ENCODE data around the gene NEDD9.

The NEDD9 gene

GRCh38 chr6:11233673-11234573 is 1.5 kb upstream of the NEDD9 start:
- no peak for DNase-seq (ENCODE audit: low spot score)

DNA sequence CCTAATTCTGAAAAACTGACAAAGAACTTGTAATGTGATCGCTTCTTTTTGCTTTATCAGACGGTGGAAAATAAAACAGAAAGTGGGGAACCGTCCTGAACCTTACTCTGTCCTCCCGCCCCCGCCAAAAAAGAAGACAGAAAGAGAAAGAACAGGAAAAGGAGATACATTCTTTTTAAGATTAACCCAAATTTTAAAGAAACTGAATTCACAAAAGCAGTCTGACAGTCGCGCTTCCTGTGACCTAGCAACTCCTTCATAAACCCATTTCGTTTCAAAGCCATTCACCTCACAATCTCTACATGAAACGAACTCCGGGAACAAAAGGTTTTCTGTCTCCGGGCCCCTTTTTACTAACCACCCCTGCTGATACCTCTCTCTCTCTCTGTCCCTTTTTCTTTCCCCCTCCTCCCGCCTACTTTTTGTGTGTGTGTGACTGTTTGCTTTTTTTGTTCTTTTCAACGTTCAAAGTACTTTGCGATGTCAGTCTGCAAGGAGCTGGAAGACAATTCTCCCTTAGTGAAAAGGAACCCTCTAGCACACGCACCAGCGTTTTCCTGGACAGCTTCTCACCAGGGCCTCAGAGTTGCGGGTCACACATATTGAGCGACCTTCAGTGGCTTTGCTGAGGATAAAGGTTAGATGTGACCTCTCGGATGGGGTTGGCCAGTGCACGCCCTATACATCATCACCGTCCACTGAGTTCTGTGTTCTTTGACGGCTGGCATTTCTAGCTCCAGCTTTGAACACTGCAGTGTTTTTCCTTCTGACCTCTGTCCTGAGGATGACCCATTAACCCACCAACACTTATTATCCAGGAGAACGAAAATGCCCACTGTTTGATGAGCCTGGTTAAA is 530 bp upstream of the NEDD9 start:
- peak; percentile 22 for DNase-seq (ENCODE audit: low spot score)

GRCh38 chr6:11231564-11232192 is 790 bp downstream of the NEDD9 start:
- no peak for DNase-seq (ENCODE audit: low spot score)

GRCh38 chr6:11231108-11231463 is 1.4 kb downstream of the NEDD9 start:
- no peak for DNase-seq (ENCODE audit: low spot score)

- no peak for DNase-seq (ENCODE audit: low spot score)
Observed at GRCh38 chr6:11230158-11231107, 2.0 kb downstream of the NEDD9 start.

GRCh38 chr6:11229655-11230046 is 2.8 kb downstream of the NEDD9 start:
- DNase-seq (ENCODE audit: low spot score) = no peak

DNA sequence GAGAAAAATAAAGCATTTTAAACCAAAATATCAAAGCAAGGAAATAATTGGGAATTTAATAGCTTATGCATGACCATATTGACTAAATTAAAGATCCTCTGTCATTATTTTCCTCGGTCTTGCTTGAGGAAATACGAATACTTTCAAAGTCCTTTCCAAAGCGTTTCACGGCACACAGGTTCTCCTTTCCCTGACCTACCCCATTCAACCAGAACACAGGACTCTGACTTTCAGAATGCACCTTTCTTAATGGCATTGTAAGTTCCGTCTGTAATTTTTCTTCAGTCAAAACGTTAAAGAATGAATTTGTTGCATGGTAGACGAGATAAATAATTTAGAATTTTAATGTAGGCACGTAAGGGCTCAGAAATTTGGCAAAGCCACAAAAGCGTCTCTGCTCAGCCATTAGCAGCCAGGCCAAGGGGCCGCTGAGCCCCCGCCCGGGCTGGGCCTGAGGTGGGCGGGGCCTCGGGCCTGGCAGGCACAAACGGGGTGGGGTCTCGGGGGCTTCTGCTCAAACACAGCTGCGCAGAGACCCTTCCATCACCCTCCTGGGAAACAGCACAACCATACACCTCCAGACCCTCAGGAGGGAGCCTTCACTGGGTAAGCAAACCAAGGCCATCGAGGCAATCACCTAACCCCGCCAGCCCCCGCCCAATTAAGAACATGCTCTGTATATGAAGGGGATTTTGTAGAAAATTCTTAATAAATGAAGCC is 3.4 kb downstream of the NEDD9 start:
- DNase-seq (ENCODE audit: low spot score) = no peak

DNA sequence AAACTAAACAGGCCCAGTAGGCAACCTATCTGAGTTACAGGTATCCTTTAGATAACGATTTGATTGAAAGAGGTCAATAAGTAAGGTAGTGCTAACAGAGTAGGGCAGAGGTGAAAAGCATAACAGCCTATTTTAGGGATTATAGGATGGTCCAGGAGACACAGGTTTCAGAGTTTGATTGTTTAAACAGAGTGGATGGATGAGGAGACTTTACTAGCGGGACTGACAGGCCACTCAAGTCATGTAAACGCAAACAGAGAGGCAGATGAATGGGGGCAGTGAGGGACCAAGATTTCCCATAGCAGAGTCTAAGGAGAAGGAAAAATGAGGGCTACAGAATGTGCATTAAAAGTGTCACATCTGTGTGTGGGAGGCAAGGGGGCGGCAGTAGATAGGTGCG is 4.8 kb downstream of the NEDD9 start:
- DNase-seq (ENCODE audit: low spot score) = no peak

DNA sequence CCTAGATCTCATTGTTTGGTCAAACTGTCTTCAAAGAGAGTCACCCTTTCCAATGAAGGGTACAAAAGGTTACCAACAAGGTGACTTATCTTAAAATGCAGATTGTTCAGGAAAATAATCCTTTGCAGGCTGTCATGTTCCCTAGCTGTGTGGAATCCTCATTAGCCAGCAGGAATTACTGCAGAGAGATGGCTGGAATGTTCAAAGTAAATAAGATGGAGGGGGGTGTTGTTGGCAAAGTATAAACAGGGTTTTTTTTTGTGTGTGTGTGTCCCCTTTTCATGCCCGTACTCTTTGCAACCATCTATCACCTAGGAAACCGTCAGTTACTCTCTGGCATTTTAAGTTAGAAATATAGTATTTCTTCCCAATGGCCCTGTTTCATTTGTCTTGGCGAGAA is 6.5 kb downstream of the NEDD9 start:
- peak; percentile 16 for DNase-seq (ENCODE audit: low spot score)

- DNase-seq (ENCODE audit: low spot score) = no peak
Observed at GRCh38 chr6:11224966-11225463, 7.5 kb downstream of the NEDD9 start.

DNA sequence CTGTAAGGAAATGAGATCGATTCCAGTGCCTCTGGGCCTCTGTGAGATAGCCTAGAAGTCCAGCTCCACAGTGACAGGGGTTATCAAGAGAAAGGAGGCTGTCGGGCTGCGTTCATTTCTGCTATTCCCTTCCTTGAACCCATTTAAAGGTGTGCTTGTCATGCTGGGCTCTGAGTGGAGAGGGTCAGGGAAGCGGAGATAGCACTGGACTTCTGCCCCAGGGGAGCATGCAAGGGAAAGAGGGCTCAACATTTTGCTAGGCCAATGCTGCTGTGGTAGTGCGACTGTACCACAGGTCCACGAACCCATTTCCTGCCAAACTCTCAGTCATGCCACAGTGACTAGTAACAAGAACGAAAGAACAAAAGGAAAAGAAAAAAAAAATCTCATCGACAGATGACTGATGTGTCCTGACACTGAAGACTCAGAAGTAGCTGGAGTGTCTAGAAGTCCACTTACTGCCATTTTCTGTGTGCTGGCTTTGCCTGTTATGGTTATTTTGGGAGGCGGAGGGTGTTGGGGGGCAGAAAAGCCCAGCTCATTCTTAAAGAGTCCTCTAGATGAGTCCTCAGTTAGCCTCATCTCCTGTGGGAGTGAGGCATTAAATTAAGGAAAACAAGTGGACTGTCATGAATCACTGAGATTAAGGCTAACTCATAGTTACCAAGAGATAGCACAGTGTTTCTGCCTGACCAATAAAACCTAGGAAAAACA is 8.1 kb downstream of the NEDD9 start:
- DNase-seq (ENCODE audit: low spot score) = no peak

- no peak for DNase-seq (ENCODE audit: low spot score)
Observed at GRCh38 chr6:11223286-11223864, 9.1 kb downstream of the NEDD9 start.

DNA sequence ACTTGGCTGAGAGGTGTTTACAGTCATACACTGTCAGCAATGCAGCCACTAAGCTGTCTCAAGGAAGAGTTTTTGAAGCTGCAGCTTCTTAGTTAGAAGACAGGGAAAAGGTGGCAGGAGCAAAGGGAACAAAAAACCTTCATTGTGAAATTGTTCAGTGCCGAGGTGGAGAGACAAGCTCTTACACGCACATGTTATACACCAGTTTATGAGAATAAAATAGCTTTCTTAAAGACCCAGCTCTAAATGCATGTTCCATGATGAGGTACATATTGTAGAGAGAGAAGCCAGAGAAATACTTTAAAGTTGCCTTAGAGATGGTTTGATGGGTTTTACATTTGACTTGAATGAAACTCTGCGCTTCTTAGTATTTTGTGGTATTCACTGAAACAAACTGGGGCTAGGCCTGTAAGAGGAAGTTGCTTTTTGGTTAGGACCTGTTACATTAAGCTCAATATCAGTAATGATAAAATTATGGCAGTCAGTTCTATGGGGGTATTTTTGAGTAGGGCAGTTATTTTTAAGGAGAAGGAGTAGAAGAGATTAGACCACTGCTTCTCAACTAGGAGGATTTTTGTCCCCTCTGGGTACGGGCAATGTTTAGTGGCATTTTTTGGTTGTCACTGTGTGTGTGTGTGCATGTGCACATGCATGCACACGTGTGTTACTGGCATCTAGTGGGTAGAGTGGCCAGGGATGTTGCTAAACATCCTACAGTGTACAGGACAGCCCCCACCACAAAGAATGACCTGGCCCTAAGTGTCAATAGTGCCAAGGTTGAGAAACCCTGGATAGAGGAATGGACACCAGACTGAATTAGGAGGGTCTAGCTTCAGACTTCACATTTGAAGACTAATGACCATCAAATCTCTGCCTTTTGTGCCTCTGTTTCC is 9.8 kb downstream of the NEDD9 start:
- DNase-seq (ENCODE audit: low spot score) = no peak

GRCh38 chr6:11221623-11222384 is 10.7 kb downstream of the NEDD9 start:
- no peak for DNase-seq (ENCODE audit: low spot score)

DNA sequence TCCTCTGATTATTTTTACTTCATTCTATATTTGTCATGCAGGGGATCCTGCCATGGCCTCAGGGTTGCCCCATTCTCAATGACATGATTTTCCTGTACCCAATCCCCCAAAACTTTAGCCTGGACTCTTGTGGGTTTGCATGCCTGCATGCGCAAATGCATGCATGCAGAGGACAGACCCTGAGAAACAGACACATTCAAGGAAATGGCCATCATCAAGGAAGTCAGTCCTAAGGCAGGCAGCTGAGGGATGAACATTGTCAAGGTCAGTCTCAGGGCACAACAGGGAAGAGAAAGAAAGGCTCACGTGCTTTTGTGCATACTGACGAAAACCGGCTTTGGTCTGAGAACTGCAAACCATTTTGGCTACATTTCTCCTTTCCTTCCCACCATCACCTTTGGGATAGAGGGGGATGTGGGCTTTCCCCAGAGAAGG is 13.1 kb downstream of the NEDD9 start:
- DNase-seq (ENCODE audit: low spot score) = no peak

DNA sequence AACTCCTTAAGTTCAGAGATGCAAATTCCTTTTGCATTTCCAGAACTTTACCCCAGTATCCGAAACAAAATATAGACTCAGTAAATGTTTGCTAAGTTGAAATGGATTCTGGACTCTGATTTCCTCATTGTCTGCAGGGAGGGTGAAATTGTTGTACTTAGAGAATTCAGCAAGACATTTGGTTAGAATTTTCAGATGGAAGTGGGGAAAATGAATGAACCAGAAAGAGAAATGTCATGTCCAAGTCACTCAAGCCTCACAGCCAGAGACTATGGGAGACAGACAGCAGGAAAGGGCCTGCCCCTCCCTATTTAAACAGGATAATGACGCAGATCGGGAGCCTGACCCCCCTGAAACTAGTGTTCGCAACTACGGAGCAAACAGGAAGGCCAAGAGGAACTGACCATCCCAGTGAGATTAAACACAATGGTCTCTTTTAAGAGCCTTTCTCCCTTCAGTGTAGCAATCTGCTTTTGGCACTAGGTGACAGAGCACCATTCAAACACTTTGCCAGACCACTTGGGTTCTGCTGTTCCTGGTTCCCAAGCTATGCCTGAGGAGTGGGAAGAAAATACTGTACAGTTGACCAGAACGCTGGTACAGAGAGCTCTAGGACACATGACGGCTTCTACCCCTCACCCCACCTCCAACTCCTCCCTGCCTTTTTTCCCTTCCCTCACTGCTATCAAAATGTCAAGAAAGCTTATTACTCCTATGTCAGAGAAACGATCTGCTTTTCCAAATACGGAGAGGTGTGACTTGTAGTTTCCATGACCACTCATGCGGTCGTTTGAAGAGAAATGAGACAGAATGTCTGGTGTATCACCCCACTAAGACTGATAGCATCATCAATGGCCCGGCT is 13.7 kb downstream of the NEDD9 start:
- DNase-seq (ENCODE audit: low spot score) = peak; percentile 18

DNA sequence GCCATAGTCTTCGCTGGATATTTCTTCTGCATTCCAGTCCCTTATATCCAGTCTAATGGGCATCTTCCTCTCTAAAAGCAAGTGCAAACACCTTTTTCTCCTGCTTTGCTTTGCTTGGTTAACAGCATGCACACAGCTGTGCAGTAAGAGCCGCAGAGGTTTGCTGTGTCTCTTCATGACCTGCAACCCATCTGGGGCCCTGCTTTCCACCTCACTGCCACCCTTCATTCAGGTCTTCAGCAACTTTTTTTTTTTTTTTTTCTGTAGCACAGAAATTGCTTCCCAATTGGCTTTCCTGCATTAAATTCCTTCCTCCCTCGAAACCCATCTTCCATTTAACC is 14.4 kb downstream of the NEDD9 start:
- DNase-seq (ENCODE audit: low spot score) = no peak

All from HuH-7 (cell line).